Smooth muscle cell (in vitro differentiated cells): Measurements from ENCODE around the gene AGPAT4. TPM values are rescaled to one million over a fixed set of nuclear protein-coding genes. Genes with fewer than 3 reads are reported as not detected.

Experiments used
- DNase-seq: peaks from one replicate; lab custom pipeline; 2025; ENCODE audit not compliant: unreplicated experiment; lab: John Stamatoyannopoulos, UW
- H2AFZ ChIP-seq: fragments of 200-600 bp; sonication (generic); 2 replicates; pipeline ENCODE4 v1.6.0; 2016; ENCODE audit warnings: antibody characterized with exemption, low read depth, mild to moderate bottlenecking
- H3F3A ChIP-seq: fragments of 200-600 bp; sonication (generic); 2 replicates; pipeline ENCODE4 v1.6.0; 2017; ENCODE audit warnings: antibody characterized with exemption, low read depth
- H3K27ac ChIP-seq: fragments of 200-600 bp; sonication (generic); 2 replicates; pipeline ENCODE4 v1.5.1; 2016; ENCODE audit warnings: low read depth, mild to moderate bottlenecking
- H3K27me3 ChIP-seq: fragments of 200-600 bp; sonication (generic); 2 replicates; pipeline ENCODE4 v1.6.1; 2016; ENCODE audit warnings: low read depth, mild to moderate bottlenecking
- H3K36me3 ChIP-seq: fragments of 200-600 bp; sonication (generic); 2 replicates; pipeline ENCODE4 v1.5.1; 2016; ENCODE audit warnings: low read depth
- H3K4me1 ChIP-seq: fragments of 200-600 bp; sonication (generic); 2 replicates; pipeline ENCODE4 v1.5.1; 2016; ENCODE audit warnings: low read depth
- H3K4me2 ChIP-seq: fragments of 200-600 bp; sonication (generic); 2 replicates; pipeline ENCODE4 v1.6.0; 2016; ENCODE audit warnings: mild to moderate bottlenecking
- H3K4me3 ChIP-seq: fragments of 200-600 bp; sonication (generic); 2 replicates; pipeline ENCODE4 v1.5.1; 2016; ENCODE audit warnings: mild to moderate bottlenecking
- H3K79me2 ChIP-seq: fragments of 200-600 bp; sonication (generic); 2 replicates; pipeline ENCODE4 v1.6.0; 2016; ENCODE audit warnings: low read depth, mild to moderate bottlenecking
- H3K9ac ChIP-seq: fragments of 200-600 bp; sonication (generic); 2 replicates; pipeline ENCODE4 v1.6.0; 2016; ENCODE audit warnings: low read depth
- H3K9me3 ChIP-seq: fragments of 200-600 bp; sonication (generic); replicated peaks from 2 replicates; pipeline ENCODE4 v1.5.1; 2016; ENCODE audit warnings: low read depth
- H4K20me1 ChIP-seq: fragments of 200-600 bp; sonication (generic); 2 replicates; pipeline ENCODE4 v1.6.0; 2016; ENCODE audit warnings: low read depth
- CTCF ChIP-seq: fragments of 200-600 bp; sonication (generic); IDR thresholded peaks from 2 replicates; pipeline ENCODE4 v1.5.1; 2017; ENCODE audit warnings: borderline replicate concordance, mild to moderate bottlenecking, antibody characterized with exemption; ENCODE audit not compliant: insufficient read depth, poor library complexity, severe bottlenecking
- WGBS: methylation state at CpG from one replicate; pipeline ENCODE4 v1.1.7; 2016; ENCODE audit warnings: low lambda C conversion rate; 5-methylcytosine and 5-hydroxymethylcytosine counted together
- polyA plus RNA-seq: library from polyadenylated mRNA; unstranded; fragments of >200 nt; fragmentation: Nextera tagmentation; extraction: Ambion mirVana; gene quantifications from 2 replicates; pipeline ENCODE4 v1.2.1, GENCODE V29; 2016
- total RNA-seq: library from RNA; depleted of rRNA; stranded (reverse); fragments of >200 nt; gene quantifications from 2 replicates; pipeline ENCODE4 v1.2.3, GENCODE V29; 2014

Gene AGPAT4
- total and polyA plus RNA-seq, 2 experiments from 2014 or later: 51.4 to 51.8 TPM

GRCh38 chr6:161117942-161118341 is 155.9 kb downstream of the AGPAT4 start:
- Histone ChIP-seq H3K27ac (no peak overlapping the region), H3K79me2 (no peaks in the 10 kb centered on the region), H4K20me1 (no peaks in the 10 kb centered on the region), H3F3A (peaks cover 3% of the 10 kb centered on the region), H2AFZ (no peak overlapping the region), H3K9me3 (peaks cover 8% of the 10 kb centered on the region), H3K9ac (no peak overlapping the region), H3K4me1 (no peaks in the 10 kb centered on the region), H3K27me3 (no peaks in the 10 kb centered on the region), H3K36me3 (peaks cover 57% of the 10 kb centered on the region), H3K4me3 (no peak overlapping the region), H3K4me2 (no peak overlapping the region)
- WGBS: 98% methylated on average over 2 of the region's 2 CpGs
- no peak for TF ChIP-seq CTCF
- DNase-seq: no peak

- no peak overlapping the region for H3K27ac ChIP-seq
- no peaks in the 10 kb centered on the region for H3K79me2 ChIP-seq
- H3K4me2 ChIP-seq: no peak overlapping the region
- no peak overlapping the region for H2AFZ ChIP-seq
- H3K27me3 ChIP-seq: no peaks in the 10 kb centered on the region
- no peak for TF ChIP-seq CTCF
- peaks cover 2% of the 10 kb centered on the region for H3F3A ChIP-seq
- no peak overlapping the region for H3K9ac ChIP-seq
- 97% methylated on average over 7 of the region's 7 CpGs for WGBS
- no peak for DNase-seq
- no peaks in the 10 kb centered on the region for H4K20me1 ChIP-seq
- peaks cover 2% of the 10 kb centered on the region for H3K9me3 ChIP-seq
- no peaks in the 10 kb centered on the region for H3K4me1 ChIP-seq
- peaks cover 61% of the 10 kb centered on the region for H3K36me3 ChIP-seq
- H3K4me3 ChIP-seq: no peak overlapping the region
These were observed 156.6 kb downstream of the AGPAT4 start for GRCh38 chr6:161117308-161117707.

- H3K4me3 ChIP-seq: no peak overlapping the region
- H3K27me3 ChIP-seq: no peaks in the 10 kb centered on the region
- WGBS: 98% methylated on average over 4 of the region's 4 CpGs
- H3F3A ChIP-seq: no peaks in the 10 kb centered on the region
- peaks cover 54% of the 10 kb centered on the region for H3K36me3 ChIP-seq
- H3K9me3 ChIP-seq: no peaks in the 10 kb centered on the region
- no peak overlapping the region for H3K9ac ChIP-seq
- no peak overlapping the region for H2AFZ ChIP-seq
- TF ChIP-seq CTCF: no peak
- H3K79me2 ChIP-seq: no peaks in the 10 kb centered on the region
- no peak overlapping the region for H3K27ac ChIP-seq
- H3K4me1 ChIP-seq: no peaks in the 10 kb centered on the region
- H4K20me1 ChIP-seq: no peaks in the 10 kb centered on the region
- DNase-seq: no peak
- H3K4me2 ChIP-seq: no peak overlapping the region
These were observed 157.3 kb downstream of the AGPAT4 start for GRCh38 chr6:161116554-161116953.

GRCh38 chr6:161115468-161115867 is 158.4 kb downstream of the AGPAT4 start:
- H3K27me3 ChIP-seq: no peaks in the 10 kb centered on the region
- H3K27ac ChIP-seq: no peak overlapping the region
- WGBS: 96% methylated on average over 3 of the region's 3 CpGs
- peaks cover 59% of the 10 kb centered on the region for H3K36me3 ChIP-seq
- H3K4me2 ChIP-seq: no peak overlapping the region
- no peaks in the 10 kb centered on the region for H3F3A ChIP-seq
- H2AFZ ChIP-seq: no peak overlapping the region
- H3K4me3 ChIP-seq: no peak overlapping the region
- no peak overlapping the region for H3K9ac ChIP-seq
- no peak for TF ChIP-seq CTCF
- H3K79me2 ChIP-seq: no peaks in the 10 kb centered on the region
- H3K4me1 ChIP-seq: no peaks in the 10 kb centered on the region
- no peaks in the 10 kb centered on the region for H3K9me3 ChIP-seq
- DNase-seq: no peak
- H4K20me1 ChIP-seq: no peaks in the 10 kb centered on the region
